ENCODE results near the gene PLEKHB2. TPM values are rescaled to one million over a fixed set of nuclear protein-coding genes. Genes with fewer than 3 reads are reported as not detected.

The PLEKHB2 gene
- total RNA-seq, 1 experiment from 2014 or later: 55.9 TPM

DNA sequence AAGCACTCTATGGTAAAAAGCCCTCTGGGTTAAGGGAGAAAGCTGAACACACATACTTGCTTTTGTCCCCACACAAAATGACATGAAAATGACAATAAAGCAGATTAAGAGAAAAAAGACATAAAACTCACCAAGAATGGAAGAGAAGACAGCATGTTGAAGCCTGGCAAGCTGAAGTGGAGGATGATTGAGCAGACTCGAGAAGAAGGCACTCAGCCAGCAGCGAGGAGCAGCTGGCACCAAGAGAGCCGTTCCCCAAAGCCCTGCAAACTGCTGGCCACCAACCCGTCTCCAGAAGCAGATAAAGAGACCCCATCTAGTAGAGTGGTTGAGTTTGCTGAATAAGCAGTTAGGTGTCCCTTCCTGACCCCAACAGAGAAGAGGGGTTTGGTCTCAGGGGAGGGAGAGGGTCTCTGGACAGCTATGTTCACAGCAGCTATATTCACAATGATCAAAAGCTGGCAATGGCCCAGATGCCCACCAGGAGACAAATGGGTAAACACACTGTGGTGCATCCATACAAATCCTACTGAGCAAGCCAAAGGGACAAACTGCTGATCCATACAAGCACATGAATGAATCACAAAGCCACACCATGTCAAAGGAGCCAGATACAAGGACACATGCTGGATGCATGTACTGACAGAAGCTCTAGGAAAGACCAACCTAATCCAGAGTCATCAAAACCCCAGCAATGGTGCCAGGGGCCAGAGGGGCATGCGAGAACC, 48.8 kb upstream of the PLEKHB2 start:
- WGBS (ENCODE audit: extremely low coverage, insufficient read length, low lambda C conversion rate): no CpG with 5 or more reads among the region's 5 CpGs
- H4K20me1 ChIP-seq (ENCODE audit: control insufficient read depth, insufficient read depth, insufficient read length): peaks cover 5% of the 10 kb centered on the region
- no peak overlapping the region for H2BK20ac ChIP-seq (ENCODE audit: low read depth, low read length, poor library complexity, severe bottlenecking)
- H3K14ac ChIP-seq (ENCODE audit: insufficient read depth, low read length): no peak overlapping the region
- no peaks in the 10 kb centered on the region; the same call in 1 of the 2 replicates for H3K27me3 Mint-ChIP-seq (ENCODE audit: low read depth)
- DNase-seq: no peak
- no peak overlapping the region for H3K23ac ChIP-seq (ENCODE audit: insufficient read length, low read depth, low read length)
- no peak overlapping the region for H2BK120ac ChIP-seq (ENCODE audit: low read depth, low read length, poor library complexity, severe bottlenecking)
- H3K79me2 ChIP-seq (ENCODE audit: insufficient read depth, low read length): peaks cover 22% of the 10 kb centered on the region
- no peak overlapping the region for H4K8ac ChIP-seq (replicated peaks; ENCODE audit: insufficient read length, low read depth, low read length)
- no peak overlapping the region for H2AK5ac ChIP-seq (ENCODE audit: insufficient read length, low read length)
- H2AFZ ChIP-seq (ENCODE audit: low read length): no peak overlapping the region
- peaks cover 13 to 20% of the 10 kb centered on the region in 2 experiments for H3K4me1 Mint-ChIP-seq
- H3K56ac ChIP-seq (ENCODE audit: insufficient read length, low read depth, low read length): no peak overlapping the region
- TF ChIP-seq, protein P1, sequence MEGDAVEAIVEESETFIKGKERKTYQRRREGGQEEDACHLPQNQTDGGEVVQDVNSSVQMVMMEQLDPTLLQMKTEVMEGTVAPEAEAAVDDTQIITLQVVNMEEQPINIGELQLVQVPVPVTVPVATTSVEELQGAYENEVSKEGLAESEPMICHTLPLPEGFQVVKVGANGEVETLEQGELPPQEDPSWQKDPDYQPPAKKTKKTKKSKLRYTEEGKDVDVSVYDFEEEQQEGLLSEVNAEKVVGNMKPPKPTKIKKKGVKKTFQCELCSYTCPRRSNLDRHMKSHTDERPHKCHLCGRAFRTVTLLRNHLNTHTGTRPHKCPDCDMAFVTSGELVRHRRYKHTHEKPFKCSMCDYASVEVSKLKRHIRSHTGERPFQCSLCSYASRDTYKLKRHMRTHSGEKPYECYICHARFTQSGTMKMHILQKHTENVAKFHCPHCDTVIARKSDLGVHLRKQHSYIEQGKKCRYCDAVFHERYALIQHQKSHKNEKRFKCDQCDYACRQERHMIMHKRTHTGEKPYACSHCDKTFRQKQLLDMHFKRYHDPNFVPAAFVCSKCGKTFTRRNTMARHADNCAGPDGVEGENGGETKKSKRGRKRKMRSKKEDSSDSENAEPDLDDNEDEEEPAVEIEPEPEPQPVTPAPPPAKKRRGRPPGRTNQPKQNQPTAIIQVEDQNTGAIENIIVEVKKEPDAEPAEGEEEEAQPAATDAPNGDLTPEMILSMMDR (conservative IDR thresholded peaks at IDR 0.05): no peak
- no peaks in the 10 kb centered on the region for H3K9me3 ChIP-seq (ENCODE audit: control insufficient read depth, low read depth, low read length)
- no peak overlapping the region for H3K4ac ChIP-seq (ENCODE audit: low read depth, low read length)
- peaks cover 58 to 86% (median 82%) of the 10 kb centered on the region in 3 experiments; a peak in 6 of 7 replicates for H3K36me3 Mint-ChIP-seq (ENCODE audit: insufficient read depth in 1 of 3, low read depth in 3 of 3)
- no peak overlapping the region for H2BK15ac ChIP-seq (ENCODE audit: low read depth, low read length)
- no peak overlapping the region for H3K4me3 Mint-ChIP-seq
- no peak overlapping the region for H3K27ac ChIP-seq (ENCODE audit: insufficient read length, low read depth, low read length)
- peak overlapping the region in 1 of 3 experiments; percentile 82; a peak in 5 of 7 replicates for H3K27ac Mint-ChIP-seq
- peak overlapping the region; percentile 60 for H4K5ac ChIP-seq (ENCODE audit: insufficient read length, low read depth, low read length)
- no peaks in the 10 kb centered on the region for H3K9me3 Mint-ChIP-seq
- no peak overlapping the region for H3K9ac ChIP-seq (ENCODE audit: extremely low read depth, insufficient read length, low read length)
- no peak overlapping the region for H3K4me2 ChIP-seq (ENCODE audit: insufficient read depth, insufficient read length, low read length)
- H3K27me3 ChIP-seq (ENCODE audit: insufficient read depth, low read length): no peaks in the 10 kb centered on the region
- peaks cover 8% of the 10 kb centered on the region for H3K79me1 ChIP-seq (ENCODE audit: insufficient read depth, low read depth, low read length, poor library complexity, severe bottlenecking)
- no peaks in the 10 kb centered on the region for H3K23me2 ChIP-seq (ENCODE audit: insufficient read length, low read depth, low read length, poor library complexity, severe bottlenecking)
- no peak overlapping the region for H3K18ac ChIP-seq (ENCODE audit: insufficient read length, low read depth, low read length)
- no peak overlapping the region for H2BK5ac ChIP-seq (ENCODE audit: insufficient read length, low read length)
- no peak overlapping the region for H4K91ac ChIP-seq (ENCODE audit: insufficient read length, low read depth, low read length)
- H2BK12ac ChIP-seq (ENCODE audit: insufficient read length, low read depth, low read length): no peak overlapping the region
- no peaks in the 10 kb centered on the region; the same call in 1 of the 2 replicates for H3K4me1 ChIP-seq (ENCODE audit: insufficient read depth, low read length)
- no peak overlapping the region for H3T11ph ChIP-seq (ENCODE audit: low read length)
